Endometrium (tissue), 2 donors: ENCODE measurements around the gene SLC7A8.

Source experiments
- FAIRE-seq: peaks from 2 replicates; lab custom pipeline; 2012; peaks lifted over from hg19 to GRCh38; lab: Jason Lieb, UNC
- donor health status: control.
- donor health status: control.

The SLC7A8 gene

GRCh38 chr14:23182372-23183157 is 895 bp downstream of the SLC7A8 start:
- FAIRE-seq, result no peak

GRCh38 chr14:23181946-23182345 is 1.5 kb downstream of the SLC7A8 start:
- FAIRE-seq, result no peak

- FAIRE-seq, result no peak
These were observed 2.0 kb downstream of the SLC7A8 start for GRCh38 chr14:23181453-23181852.

GRCh38 chr14:23177181-23177580 is 6.3 kb downstream of the SLC7A8 start:
- FAIRE-seq, result no peak

GRCh38 chr14:23175823-23176222 is 7.6 kb downstream of the SLC7A8 start:
- FAIRE-seq, result no peak

GRCh38 chr14:23174296-23175184 is 8.9 kb downstream of the SLC7A8 start:
- FAIRE-seq, result no peak

- FAIRE-seq, result no peak
These were observed 9.7 kb downstream of the SLC7A8 start for GRCh38 chr14:23173796-23174195.

- FAIRE-seq, result no peak
These were observed 10.4 kb downstream of the SLC7A8 start for GRCh38 chr14:23173031-23173430.

- FAIRE-seq, result no peak
These were observed 10.9 kb downstream of the SLC7A8 start for GRCh38 chr14:23172574-23172973.

- no peak for FAIRE-seq
These were observed 11.4 kb downstream of the SLC7A8 start for GRCh38 chr14:23172096-23172495.

GRCh38 chr14:23171222-23171975 is 12.1 kb downstream of the SLC7A8 start:
- FAIRE-seq, result no peak

GRCh38 chr14:23169622-23170021 is 13.8 kb downstream of the SLC7A8 start:
- FAIRE-seq, result no peak

- FAIRE-seq, result no peak
These were observed 15.2 kb downstream of the SLC7A8 start for GRCh38 chr14:23168246-23168645.

GRCh38 chr14:23167116-23167847 is 16.2 kb downstream of the SLC7A8 start:
- no peak for FAIRE-seq

GRCh38 chr14:23164949-23165348 is 18.5 kb downstream of the SLC7A8 start:
- FAIRE-seq, result no peak

- FAIRE-seq, result no peak
These were observed 19.2 kb downstream of the SLC7A8 start for GRCh38 chr14:23164250-23164649.

- no peak for FAIRE-seq
These were observed 19.6 kb downstream of the SLC7A8 start for GRCh38 chr14:23163830-23164229.

- no peak for FAIRE-seq
These were observed 20.7 kb downstream of the SLC7A8 start for GRCh38 chr14:23162800-23163199.

- no peak for FAIRE-seq
These were observed 21.5 kb downstream of the SLC7A8 start for GRCh38 chr14:23162005-23162404.

GRCh38 chr14:23160924-23161522 is 22.4 kb downstream of the SLC7A8 start:
- peak; percentile 29 for FAIRE-seq

- FAIRE-seq, result no peak
These were observed 23.9 kb downstream of the SLC7A8 start for GRCh38 chr14:23159532-23159931.
